NCI-H2107 (cell line): Measurements from ENCODE around the gene MSI2.
A peak's percentile ranks its signal among the peaks of the same experiment; 100 is the strongest.

Experiments
- DNase-seq: peaks from one replicate; lab custom pipeline; 2025; lab: John Stamatoyannopoulos, UW

The MSI2 gene

GRCh38 chr17:57684711-57685498 is 428.6 kb downstream of the MSI2 start:
- no peak for DNase-seq

- no peak for DNase-seq
Observed at GRCh38 chr17:57685499-57686132, 429.3 kb downstream of the MSI2 start.

- DNase-seq: no peak
Observed at GRCh38 chr17:57687642-57688041, 431.3 kb downstream of the MSI2 start.

GRCh38 chr17:57689254-57689653 is 432.9 kb downstream of the MSI2 start:
- DNase-seq: no peak

- no peak for DNase-seq
Observed at GRCh38 chr17:57691939-57692338, 435.6 kb downstream of the MSI2 start.

GRCh38 chr17:57692770-57693169 is 436.4 kb downstream of the MSI2 start:
- DNase-seq: no peak

- DNase-seq: no peak
Observed at GRCh38 chr17:57694051-57694450, 437.7 kb downstream of the MSI2 start.

- no peak for DNase-seq
Observed at GRCh38 chr17:57696050-57696449, 439.7 kb downstream of the MSI2 start.

- DNase-seq: no peak
Observed at GRCh38 chr17:57697197-57697596, 440.9 kb downstream of the MSI2 start.

- DNase-seq: no peak
Observed at GRCh38 chr17:57697891-57698711, 441.8 kb downstream of the MSI2 start.

- no peak for DNase-seq
Observed at GRCh38 chr17:57699751-57700219, 443.5 kb downstream of the MSI2 start.

GRCh38 chr17:57701124-57701523 is 444.8 kb downstream of the MSI2 start:
- DNase-seq: no peak

GRCh38 chr17:57703273-57703672 is 446.9 kb downstream of the MSI2 start:
- DNase-seq: no peak

- no peak for DNase-seq
Observed at GRCh38 chr17:57704448-57704847, 448.1 kb downstream of the MSI2 start.

- no peak for DNase-seq
Observed at GRCh38 chr17:57705921-57706695, 449.8 kb downstream of the MSI2 start.

- DNase-seq: no peak
Observed at GRCh38 chr17:57706761-57707160, 450.4 kb downstream of the MSI2 start.

GRCh38 chr17:57707892-57708291 is 451.6 kb downstream of the MSI2 start:
- DNase-seq: peak; percentile 50

- no peak for DNase-seq
Observed at GRCh38 chr17:57708410-57708809, 452.1 kb downstream of the MSI2 start.

- DNase-seq: no peak
Observed at GRCh38 chr17:57713140-57713539, 456.8 kb downstream of the MSI2 start.

GRCh38 chr17:57714665-57715180 is 458.4 kb downstream of the MSI2 start:
- no peak for DNase-seq

GRCh38 chr17:57715981-57716380 is 459.7 kb downstream of the MSI2 start:
- DNase-seq: no peak

GRCh38 chr17:57718878-57719277 is 462.6 kb downstream of the MSI2 start:
- DNase-seq: no peak
